ENCODE data around the gene POLR2F.

The POLR2F gene

DNA sequence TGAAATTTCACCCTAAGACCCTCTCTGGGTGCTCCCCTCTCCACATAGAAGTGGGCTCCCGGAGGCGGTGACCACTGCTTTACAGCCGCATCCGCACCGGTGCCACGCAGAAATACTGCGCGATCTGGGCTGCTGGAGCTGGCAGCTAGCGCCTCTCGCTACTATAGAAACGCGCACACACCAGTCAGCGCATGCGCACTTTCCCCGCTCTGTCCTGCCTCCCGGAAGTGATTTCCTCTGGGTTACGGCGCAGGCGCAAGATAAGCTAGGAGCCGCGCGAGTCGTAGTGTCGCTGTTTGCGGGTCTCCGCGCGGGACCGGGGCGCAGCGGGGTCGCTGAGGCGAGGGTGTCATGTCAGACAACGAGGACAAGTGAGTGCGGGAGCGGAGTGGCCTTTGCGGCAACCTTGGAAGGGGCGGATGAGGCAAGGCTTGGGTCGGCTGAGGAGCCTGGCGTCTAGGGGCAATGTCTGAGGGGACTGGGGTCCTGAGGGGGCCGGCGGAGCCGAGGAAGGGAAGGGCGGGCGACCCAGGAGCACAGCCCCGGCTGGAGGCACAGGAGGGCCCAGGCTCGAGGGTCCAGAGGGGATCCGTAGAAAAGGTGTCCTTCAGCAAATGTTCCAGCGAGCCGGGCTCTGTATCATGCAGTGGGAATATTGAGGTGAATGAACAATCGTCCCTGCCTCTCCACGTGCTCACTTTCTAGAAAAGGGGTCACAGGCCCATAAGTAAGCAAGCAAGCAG lies at the start of gene POLR2F, which contains the start of gene C22orf23:
Gene POLR2F, plus strand, starts transcription at position 263 of the 743 bp plus-strand sequence. Its CDS starts 89 bp downstream, at position 352.
Gene C22orf23, minus strand, starts transcription at position 165 of the 743 bp plus-strand sequence. CDS start 452 bp downstream, outside the sequence.
- DNase-seq = peak; percentile 85 to 95 (median 91)

DNA sequence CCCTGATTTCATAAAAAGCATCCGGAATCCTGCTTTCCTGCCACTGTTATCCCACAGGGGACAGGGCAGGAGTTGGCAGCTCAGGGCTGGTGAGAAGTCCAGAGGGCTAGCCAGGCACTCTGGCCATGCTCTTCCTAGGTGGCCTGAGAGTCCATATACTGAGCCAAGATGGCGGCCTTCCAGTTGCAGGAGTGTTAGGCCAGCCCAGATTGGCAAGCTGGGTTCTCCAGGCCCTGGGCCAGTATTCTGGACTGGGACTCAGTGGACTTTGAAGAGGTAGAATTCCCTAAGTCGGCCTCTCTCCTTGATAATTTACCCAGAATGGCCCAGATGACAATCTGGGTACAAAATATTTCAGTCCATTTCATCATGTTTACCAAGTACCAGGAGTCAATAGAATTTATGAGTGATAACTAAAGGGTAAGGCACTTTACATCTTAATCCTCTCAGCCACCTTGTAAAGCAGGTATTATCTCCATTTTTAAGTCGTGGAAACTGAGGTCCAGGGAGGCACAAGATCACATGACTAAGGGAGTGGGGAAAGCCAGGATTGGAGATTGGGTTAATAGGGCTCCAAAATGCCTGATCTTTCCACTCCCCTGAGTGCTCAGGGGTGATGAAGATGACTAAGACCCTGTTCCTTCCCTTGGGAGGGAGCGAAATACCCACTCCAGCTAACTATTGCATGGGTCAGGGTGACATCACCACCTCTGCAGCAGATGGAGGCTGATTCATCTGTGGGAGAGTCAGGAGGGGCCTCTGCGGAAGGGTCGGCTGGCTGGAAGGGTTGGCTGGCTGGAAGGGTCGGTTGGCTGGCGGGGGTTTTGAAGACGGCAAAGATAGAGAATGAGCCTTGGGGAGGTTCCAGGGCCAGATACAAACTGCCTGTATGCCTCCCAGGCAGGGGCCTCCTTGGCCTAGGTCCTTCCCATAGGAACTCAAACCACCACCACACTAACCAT lies 48.6 kb upstream of the POLR2F start:
- DNase-seq = no peak

DNA sequence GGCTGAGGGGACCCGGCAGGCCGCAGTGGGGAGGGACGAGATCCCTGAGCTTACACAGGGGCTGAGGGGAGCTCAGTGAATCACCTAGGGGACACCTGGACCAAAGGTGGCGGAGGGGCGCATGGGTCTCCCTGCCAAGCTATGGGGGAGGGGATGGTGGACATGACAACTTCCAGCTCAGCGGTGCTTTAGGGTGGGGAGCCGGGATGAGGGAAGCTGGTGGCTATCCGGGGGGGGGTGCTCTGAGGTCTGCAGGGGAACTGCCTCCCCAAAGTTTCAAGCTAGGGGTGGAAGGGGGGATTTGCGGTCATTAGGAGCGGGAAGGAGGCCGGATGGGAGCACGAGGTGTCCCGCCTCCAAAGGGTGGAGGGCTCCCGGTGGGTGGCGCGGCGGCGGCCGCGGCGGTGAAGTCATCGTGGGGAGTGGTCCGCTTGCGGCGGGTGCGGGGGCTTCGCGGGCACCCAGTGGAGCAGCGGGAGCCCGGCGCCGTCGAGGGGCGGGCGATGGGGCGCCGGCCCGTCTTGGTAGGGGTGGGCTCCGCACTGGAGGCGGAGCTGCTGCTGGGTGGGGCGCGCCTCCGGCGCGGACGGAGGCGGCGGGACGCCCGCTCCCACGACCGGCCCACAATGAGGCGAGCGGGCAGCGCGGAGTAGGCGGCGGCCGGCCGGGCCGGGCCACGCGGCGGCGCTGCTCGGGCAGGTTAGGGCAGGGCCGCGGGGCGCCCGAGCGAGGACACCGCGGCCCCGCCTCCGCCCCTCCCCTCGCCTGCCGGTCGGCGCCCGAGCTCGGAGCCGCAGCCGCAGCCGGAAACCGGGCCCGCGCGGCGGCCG lies 47.8 kb upstream of the POLR2F start, which contains the start of gene MICALL1:
Gene MICALL1, plus strand, starts transcription at position 764 of the 830 bp plus-strand sequence. CDS start 126 bp downstream, outside the sequence.
- DNase-seq = peak; percentile 26 to 51 (median 28)

DNA sequence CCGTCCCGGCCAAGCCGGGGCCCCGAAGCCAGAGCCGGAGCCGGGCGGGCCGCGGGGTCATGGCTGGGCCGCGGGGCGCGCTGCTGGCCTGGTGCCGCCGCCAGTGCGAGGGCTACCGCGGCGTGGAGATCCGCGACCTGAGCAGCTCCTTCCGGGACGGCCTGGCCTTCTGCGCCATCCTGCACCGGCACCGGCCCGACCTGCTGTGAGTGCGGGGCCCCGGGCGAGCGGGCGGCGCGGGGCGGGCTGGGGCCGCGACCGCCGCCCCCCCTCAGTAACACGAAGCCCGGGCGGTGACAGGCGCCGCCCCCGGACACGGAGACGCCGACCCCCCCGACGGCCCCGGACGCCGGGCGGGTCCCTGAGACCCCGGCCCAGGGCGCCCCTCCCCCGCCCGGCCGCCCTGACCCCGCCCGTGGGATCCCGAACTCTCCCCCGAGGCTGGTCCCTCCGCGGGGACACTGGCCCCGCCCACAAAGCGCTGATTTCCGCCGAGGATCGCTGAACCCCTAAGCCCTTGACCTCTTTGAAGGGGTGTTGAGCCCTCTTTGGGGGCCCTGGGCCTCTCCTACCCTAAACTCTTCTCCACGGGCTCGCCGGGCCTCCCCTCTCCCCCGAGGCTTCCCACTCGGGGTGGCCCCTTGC lies 47.0 kb upstream of the POLR2F start:
- no peak for DNase-seq

DNA sequence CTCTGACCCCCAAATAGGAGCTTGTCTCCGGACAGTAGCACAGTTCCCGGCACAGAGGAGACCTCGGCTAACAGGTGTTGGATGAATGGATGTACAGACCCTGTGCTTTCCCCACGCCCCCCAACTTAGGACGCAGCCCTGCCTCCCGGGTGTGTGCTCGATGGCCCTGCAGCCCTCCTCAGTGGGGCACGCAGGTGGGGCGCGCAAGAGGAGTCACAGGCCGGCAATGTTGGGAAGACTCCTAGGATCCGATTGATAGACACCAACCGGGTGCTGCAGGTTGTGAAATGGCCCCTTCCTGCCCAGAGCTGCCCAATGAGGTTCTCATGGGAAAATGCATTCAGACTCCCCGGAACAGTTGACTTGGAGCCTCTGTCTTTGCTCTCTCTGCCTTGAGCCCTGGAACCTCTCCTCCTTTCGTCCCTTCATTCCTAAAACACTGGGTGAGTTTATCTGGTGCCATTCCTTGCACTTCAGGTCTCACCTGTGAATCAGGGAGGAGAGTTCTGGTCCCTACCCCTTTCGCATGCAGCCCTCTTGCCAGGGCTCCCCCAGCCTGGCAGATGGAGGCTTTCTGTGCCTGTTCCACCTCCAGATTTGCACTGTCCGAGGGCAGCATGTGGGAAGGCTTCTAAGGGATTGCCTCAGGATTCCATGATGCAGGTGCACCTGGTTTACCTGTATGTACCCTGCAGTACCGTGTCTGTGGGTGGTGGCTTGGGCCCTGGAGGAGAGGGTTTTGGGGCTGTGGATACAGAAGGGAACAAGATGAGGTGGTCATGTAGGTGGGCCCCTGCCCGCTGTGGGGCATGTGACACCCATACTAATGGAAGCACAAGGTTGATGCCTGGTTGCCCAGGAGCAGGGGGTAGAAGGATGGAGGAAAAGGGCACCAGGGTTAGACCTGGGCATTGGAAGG lies 46.2 kb upstream of the POLR2F start:
- DNase-seq = no peak

DNA sequence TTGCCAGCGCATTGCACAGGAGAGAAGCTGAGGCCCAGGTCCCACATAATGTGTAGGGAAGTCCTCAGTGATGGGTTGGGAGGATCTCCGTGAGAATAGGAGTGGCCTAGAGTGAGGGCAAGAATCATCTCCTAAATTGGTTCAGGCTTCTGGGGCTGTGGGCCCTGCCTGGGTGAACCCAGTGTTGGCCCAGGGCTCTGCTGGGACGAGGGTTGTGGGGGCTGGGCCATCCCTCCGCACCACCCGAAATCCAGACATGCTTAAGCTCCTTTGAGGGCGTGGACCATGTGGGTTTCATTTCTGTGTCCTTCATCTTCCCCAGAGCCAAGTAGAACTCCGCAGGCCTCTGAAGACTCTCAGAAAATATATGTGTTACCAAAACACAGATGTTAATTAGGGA lies 43.7 kb upstream of the POLR2F start:
- no peak for DNase-seq

DNA sequence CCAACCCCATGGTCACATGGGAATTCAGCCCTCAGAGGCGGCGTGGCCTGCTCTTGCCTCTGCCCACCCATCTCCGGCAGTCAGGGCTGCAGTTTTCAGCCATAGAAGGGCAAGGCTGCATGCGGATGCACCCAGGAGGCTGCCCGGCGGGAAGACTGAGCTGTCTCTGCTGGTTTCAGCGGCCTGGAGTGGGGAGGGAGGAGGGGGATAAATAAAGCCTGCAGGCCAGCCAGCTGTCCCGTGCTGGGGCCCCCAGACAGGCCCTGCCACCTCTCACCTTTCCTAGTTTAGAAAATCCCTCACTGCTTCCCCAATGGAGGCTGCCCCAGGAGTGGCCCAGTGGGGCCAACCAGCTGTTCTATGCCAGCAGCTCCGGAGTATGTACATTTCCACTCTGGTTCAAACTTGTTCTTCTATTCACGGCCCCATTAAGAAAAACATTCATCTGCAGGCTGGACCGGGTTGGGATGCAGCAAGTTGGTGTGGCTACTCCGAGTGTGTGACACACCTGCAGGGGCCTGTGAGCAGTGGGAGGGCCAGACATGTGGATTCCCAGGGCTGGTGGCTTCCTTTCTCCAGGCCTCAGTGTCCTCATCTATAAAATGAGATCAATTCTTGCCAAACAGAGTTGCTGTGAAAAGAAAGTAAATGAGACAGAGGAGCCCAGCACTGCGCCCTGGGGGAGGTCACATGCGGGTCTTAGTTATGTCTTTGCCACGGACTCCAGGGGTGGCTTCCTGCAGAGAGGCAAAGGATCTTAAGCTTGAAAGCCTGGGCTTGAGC lies 42.4 kb upstream of the POLR2F start:
- DNase-seq = no peak

DNA sequence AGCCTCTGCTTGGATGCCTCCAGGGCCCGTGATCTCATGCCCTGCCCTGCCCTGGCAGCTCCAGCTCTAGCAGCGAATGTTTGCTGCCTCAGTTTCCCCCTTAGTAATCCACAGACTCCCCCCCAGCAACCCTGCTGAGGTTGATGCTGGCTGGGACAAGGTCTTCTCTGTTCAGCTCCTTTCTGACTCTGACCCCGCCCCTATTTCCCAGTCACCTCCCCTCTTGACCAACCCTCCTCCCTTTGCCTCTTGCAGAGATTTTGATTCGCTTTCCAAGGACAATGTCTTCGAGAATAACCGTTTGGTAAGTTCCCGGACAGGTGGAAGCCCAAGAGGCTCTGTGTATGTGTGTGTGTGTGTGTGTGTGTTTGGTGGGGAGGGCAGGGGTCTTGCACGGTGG lies 41.8 kb upstream of the POLR2F start:
- DNase-seq = no peak

DNA sequence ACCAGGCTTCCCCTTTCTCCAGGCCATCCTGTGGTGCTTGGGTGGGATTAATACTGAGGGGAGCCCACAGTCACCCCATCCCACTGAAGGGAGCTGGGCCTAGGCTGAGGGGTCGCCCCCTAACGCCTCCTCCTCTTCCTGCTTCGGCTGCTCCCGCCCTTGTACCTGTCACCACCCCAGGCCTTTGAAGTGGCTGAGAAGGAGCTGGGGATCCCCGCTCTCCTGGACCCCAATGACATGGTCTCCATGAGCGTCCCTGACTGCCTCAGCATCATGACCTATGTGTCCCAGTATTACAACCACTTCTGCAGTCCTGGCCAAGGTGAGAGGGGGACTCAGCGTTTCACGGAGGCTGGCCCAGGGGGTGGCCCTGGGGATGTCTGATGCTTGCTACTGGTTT lies 41.3 kb upstream of the POLR2F start:
- DNase-seq = no peak

DNA sequence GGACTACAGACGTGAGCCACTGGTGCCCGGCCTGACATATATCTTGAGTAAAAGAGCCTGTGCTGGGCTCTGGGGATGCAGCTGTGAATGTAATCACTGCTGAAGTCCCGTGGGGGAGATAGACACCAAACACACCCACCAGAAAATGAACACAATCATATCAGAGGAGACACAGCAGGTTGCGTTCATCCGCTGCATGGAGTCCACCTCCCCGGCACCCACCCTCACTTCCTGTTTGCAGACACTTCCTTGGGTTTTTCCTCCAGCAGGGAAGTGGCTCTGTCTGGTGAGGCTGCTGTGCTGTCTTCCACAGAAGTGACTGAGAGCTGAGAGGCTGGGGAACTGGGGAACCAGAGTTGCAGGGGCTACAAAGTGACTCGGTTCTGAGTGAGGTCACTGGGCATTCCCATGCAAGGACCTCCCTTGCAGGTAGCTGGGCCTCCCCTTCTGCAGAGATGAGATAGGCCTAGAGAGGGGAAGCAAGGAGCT lies 40.2 kb upstream of the POLR2F start:
- no peak for DNase-seq

DNA sequence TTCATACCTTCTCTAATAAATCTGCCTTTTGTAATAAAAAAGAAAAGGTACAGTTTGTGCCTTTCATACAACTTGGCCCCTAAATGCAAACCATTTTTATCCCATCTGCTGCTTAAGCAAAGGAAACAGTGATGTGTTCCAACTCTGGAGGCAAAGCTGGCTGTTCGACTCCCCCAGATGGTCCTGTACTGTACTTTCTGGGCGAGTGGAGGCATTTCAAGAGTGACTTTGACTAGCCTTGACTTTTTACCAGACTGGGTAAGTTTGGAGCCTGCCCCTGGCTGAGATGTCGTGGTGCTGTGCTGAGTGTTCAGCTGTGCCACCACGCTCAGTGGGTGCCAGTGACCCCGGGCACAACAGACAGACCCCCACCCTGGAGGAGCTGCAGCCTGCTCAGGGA lies 37.2 kb upstream of the POLR2F start:
- no peak for DNase-seq

DNA sequence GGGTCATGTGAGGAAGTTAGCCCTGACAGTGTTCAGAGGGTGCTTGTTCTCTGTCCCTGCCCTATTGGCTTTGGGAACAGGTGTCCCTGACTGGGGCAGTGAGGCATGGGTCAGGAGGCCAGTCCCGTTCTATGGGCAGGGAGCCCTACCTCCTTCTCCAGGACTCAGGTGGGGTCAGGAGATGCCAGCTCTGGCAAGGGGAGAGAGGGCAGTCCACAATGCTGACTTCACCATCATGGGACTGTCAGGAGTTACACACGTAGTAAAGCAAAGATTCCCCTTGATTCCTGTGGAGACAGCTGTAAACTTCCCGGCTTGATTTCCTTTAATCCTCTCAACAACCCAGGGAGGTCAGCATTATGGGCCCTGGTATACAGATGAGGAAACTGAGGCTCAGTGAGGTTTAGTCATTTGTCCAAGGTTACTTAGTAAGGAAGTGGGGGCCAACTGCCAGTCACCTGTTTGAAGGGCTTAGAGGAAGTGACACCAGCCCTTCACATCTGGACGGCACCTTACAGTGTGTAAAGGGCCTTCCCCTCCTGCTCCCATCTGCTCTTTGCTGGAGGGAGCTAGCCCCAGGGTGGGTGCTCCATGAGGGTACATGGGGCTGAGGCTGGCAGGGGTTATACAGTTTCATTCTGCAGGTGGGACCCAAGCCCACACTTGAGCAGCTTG lies 35.5 kb upstream of the POLR2F start:
- no peak for DNase-seq

DNA sequence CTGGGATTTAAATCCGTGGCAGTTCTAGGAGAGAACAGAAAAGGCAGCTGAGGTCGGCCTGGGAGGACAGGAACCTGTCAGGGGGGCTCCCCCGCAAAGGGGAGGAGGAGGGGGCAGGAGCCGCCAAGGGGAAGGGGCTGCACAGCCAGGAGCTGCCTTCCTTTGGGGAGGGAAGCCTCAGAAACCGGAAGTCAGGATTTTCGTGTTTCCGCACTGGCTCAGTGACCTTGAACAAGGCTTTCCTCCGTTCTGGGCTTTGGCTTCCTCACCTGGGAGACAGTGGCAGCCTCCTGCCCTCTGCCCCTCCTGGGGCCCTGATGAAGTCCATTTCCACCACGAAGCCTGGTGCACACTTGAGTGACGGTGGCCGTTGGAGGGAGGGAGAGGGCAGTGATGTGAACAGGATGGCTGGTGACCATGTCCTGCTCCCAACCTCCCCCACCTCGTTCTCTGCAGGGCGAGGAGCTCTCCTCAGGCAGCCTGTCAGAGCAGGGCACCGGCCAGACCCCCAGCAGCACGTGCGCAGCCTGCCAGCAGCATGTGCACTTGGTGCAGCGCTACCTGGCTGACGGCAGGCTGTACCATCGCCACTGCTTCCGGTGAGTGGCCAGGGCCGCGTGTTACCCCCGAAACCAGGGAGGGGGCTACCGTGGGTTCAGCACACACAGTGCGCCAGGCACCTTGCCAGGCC lies 34.8 kb upstream of the POLR2F start:
- DNase-seq = no peak

DNA sequence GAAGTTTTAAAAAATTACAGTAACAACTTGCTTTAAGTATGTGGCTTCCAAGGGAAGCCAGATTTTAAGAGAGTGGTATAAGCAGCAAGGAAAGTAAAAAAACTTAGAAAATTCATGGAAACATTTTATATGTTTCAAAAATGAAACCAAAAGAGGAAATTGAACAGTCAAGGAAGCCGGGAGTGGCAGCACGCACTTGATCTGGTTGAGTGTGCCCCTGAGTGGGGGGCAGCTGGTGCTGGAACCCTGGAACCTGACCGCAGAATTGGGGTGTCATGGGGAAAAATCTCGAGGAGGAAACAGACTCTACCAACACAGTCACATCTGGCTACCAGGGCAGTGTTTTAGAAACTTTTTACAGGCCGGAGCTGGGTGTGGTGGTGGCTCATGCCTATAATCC lies 33.4 kb upstream of the POLR2F start:
- no peak for DNase-seq

DNA sequence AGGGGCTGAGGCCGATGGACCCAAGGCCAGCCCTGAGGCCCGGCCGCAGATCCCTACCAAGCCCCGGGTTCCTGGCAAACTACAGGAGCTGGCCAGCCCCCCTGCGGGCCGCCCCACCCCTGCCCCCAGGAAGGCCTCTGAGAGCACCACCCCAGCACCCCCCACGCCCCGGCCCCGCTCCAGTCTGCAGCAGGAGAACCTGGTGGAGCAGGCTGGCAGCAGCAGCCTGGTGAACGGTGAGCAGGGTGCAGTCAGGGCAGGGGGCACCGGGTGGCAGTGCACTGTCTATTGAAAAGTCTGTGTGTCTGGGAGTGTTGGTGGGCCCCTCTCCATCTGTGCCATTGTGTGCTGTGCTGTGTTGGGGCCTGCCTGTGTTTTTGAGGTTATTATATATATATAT lies 31.3 kb upstream of the POLR2F start:
- DNase-seq = no peak

DNA sequence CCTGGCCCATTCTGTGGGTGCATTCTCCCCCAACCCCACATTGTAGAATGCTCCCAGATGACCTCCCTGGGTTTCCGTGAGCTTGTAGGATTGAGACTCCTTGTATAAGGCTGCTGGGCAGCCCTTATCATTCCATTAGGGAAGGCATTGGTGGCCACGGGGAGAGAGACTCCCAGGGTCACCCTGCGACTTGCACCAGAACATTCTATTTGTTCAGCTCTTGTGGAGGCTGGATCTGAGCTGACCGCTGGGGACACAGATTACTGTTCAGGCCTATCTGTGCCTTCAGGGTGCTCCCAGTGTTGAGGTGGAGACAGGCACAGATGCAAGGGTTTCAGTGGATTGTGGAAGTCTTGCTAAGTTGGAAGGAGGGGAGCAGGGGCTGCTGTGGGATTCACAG lies 29.6 kb upstream of the POLR2F start:
- DNase-seq = no peak

DNA sequence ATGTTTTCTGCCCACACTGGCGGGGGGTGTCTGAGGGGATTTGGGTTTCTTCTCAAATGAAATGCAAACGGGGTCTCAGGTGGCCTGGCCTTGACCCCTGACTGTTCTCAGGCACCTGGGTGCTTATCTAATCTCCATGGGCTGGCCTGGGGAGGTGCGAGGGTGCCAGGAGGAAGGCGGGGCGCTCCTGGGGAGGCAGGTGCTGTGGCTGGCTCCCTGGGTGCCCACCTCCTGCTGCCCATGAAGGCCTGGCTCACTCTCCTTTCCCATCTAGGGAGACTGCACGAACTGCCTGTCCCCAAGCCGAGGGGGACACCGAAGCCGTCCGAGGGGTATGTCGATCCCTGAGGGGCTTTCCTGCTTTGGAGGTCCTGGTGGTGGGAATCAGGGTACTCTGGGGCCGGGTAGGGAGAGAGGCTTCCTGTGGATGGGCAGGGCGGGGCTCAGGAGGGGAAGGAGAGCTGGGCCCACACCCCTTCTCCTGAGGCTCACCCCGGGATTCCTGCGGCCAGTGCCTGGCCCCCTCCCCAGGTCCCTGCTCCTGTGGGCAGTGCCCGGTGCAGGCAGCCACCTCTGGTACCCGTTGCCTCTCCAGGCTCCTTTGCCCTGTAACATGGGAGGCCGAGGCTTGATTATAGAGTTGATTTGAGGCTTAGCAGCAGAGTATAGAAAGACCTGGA lies 29.0 kb upstream of the POLR2F start:
- no peak for DNase-seq

DNA sequence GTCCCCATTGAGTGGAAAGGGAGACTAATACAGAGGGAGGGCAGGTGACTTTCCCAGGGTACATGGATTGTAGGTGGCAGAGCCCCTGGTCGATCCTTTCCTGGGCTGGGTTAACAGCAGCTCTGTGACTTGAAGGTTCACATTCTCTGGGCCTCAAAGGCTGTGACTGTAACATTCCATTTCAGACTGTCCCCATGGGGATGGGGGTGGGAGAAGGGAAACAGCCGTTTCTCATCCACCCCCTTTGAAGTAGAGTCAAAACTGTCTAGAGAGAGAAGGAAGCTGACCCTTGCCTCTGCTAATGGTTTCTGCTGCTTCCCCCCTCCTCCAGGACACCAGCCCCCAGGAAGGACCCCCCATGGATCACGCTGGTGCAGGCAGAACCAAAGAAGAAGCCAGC lies 28.2 kb upstream of the POLR2F start:
- no peak for DNase-seq
